Dedifferentiated amniotic fluid mesenchymal stem cell (primary cell): ENCODE measurements around the gene HOXD8.

Source experiments
- DNase-seq: peaks from one replicate; pipeline ENCODE4 v3.0.0-alpha.2; 2016; ENCODE audit errors: extremely low spot score

The HOXD8 gene

DNA sequence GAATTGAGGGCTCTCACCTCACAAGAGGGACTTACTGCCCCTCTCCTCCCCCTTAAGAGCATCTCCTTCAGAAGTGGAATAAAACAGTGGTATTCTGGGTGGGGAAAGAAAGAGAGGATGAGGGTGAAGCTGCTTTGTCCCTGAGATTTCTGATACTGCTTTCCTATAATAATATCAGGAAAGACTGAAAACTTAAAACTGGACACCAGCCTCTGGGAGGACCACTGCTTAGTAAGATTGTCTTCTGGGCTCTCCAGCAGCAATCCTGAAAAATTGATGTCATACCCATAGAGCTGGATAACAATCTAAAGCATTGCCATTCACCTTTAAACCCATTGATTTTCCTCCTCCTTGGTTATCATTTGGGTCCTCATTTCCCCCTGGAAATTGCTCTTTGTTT, 17.1 kb downstream of the HOXD8 start:
- no peak for DNase-seq

DNA sequence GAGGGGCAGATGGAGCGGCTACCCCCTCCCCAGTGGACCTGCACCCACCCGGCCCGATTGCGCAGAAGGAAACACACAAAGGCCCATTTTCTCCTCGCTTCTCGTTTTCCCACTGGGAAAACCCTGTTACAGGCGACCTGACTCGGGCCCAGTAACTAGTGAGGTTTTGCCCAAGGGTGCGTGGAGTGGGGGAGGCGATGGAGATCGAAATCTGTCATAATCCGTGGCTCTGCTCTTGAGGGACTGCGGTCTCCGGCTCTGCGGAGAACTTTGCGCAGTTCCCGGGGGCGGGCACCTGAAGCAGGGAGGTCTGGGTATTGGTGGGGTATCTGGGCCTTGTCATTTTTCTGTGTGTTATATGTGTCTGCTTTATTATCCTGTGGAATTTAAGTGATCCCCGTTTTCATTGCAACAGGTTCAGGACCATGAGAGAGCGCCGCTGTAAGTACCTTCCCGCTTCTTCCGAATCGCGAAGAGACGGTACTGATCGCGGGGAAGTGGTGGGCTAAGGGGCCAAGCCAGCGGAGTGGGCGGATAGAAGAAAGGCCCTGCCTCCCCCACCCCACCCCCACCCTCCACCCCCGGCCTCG, 17.8 kb downstream of the HOXD8 start:
- DNase-seq = no peak

DNA sequence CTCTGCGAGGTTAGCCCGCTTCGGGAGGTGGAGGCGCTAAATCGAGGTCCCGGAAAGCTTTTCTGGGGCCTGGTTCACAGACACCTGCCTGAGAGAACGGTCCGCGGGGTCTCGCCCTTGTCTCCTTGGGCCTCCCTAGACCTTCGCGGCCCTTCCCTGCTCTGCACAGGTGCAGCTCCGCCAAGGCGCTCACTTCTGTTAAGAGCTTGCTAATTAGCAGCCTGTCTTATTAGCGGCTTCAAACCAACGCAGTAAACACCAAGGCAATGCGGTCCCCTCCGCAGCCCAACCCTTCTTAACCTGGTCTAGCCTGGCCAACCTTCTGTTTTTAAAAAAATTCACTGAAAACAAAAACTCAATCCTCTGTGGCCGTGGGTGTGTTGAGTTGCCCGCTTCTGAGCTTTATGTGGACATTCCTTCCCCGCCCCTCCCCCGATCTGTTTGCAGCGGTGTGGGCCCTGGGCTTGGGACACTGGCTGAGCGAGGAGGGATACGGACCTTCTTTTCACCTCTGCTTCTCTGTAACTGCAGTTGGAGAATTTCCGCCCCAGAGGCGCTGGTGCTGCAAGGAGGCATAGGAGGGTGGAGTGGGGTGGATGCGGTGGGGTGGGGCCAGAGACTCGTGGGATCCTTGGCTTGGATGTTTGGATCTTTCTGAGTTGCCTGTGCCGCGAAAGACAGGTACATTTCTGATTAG, 18.4 kb downstream of the HOXD8 start:
- no peak for DNase-seq

DNA sequence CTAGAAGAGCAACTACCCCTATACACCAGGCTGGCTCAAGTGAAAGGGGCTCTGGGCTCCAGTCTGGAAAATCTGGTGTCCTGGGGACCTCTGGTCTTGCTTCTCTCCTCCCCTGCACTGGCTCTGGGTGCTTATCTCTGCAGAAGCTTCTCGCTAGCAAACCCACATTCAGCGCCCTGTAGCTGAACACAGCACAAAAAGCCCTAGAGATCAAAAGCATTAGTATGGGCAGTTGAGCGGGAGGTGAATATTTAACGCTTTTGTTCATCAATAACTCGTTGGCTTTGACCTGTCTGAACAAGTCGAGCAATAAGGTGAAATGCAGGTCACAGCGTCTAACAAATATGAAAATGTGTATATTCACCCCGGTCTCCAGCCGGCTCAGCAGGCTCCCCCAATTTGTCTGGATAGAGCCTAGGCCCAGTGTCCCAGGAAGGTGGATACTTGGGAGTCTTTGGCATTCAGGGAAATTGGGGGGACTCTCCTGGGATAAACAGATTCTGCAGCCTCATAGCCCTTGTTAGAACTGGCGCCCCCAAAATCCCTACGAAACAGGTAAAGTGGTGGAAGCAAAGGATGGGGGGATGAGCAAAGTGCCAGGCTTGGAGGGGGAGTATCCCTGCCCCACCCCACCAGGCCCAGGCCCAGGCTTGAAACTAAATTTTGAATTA, 19.4 kb downstream of the HOXD8 start:
- no peak for DNase-seq

DNA sequence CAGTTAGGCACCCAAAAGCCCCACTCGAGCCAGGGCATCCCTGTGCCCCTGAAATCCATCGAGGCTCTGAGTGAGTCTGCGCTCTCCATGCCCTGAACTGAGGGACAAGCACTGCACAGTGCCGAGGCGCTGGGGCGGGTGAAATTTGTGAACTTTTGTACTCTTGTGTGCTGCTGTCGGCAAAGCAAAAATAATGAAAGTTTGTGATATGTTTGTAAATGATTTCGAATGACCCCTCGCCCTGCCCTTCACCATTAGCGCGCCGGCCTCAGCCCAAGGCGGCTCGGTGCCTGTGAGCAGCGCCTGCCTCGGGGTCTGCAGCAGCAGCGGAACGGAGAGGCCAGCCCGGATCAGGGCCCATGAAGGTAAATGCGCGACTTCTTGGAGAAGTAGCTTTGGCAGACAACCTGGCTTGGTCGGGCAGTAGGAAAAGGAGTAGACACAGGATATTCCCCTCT, 20.0 kb downstream of the HOXD8 start:
- no peak for DNase-seq

DNA sequence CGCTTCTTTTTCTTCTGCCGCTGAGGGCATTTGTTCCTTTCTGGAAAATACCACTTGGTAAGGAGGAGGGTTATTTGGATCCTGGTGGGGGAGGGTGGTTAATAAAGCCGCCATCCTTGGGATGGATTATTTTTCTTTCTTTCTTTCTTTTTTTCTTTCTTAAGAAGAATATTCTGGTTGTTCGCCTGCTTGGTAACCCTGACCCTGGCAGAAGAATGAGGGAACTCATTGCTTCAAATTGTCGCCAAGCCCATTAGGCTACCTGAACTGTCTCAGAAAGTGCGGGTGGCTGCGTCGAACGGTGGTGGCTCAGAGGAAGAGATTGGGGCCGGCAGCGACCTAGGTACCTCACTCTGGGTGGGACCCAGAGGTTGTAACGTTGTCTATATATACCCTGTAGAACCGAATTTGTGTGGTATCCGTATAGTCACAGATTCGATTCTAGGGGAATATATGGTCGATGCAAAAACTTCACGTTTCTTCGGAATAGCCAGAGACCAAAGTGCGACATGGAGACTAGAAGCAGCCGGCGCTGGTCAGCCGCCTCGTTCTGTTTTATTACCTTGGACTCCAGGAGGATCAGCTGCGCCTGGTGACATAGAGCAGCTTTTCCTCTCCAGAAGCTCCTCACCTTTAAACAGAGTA, 20.6 kb downstream of the HOXD8 start:
- DNase-seq = no peak

DNA sequence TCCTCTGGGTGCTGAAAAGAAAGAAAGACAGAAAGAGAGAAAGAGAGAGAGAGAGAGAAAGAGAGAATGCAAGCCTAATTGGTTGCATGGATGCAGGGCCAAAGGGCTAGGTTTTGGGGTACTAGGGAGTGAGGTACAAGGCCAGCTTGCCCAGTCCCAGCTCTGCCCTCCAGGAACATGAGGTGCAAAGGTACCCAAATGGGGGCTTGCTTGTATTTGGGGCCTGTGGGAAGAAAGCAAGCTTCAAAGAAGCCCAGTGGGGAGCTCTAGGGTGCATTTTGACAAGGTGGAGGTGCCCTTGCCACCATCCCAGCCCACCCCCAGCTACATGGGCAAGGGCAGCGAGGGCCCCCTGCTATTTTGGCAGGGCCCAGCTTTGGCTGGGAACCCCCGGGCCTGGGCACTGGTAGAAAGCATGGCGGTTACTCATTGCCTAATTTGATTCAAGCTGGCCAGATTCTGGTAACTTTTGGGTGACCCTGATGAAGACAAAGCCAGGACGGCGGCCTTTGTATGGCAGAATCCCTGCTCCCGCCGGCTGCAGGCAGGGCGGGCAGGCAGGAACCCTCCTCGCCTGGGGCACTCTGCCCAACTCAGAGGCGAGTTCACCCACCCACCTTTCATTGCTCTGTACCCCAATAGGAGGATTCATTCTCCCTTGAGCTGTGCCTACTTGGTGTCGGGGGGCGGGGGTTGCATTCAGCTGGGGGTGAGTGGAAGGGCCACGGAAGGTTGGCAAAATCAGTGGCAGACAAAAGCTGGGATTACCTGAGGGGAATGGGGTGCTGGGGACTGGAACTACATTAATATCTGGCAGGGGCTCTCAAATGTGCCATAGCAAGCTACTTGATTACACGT, 21.3 kb downstream of the HOXD8 start:
- DNase-seq = no peak

DNA sequence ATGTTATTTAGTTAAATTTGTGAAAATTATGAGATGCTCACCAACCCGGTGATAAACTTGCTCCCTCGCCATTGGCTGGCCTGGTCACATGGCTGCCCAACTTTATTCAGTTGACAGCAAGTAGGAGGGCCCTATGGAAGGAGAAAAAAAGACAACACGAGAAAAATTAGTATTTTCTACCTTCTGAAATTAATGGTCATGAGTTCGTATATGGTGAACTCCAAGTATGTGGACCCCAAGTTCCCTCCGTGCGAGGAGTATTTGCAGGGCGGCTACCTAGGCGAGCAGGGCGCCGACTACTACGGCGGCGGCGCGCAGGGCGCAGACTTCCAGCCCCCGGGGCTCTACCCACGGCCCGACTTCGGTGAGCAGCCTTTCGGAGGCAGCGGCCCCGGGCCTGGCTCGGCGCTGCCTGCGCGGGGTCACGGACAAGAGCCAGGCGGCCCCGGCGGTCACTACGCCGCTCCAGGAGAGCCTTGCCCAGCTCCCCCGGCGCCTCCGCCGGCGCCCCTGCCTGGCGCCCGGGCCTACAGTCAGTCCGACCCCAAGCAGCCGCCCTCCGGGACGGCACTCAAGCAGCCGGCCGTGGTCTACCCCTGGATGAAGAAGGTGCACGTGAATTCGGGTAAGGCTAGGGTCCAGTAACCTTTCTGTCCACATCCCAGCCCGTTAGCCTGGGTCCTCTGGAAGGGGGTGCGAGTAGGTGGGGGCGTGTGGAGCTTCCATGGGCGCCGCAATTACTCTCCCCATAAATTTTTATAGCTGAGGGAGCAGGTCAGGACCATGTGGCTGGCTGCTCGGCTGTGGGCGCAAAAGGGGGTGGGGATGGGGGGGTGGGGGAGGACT, 22.2 kb downstream of the HOXD8 start, which contains the start of gene HOXD4:
HOXD4 (plus strand) TSS at position 109 of the 846 bp plus-strand sequence; CDS start at position 193, 84 bp downstream.
- no peak for DNase-seq

DNA sequence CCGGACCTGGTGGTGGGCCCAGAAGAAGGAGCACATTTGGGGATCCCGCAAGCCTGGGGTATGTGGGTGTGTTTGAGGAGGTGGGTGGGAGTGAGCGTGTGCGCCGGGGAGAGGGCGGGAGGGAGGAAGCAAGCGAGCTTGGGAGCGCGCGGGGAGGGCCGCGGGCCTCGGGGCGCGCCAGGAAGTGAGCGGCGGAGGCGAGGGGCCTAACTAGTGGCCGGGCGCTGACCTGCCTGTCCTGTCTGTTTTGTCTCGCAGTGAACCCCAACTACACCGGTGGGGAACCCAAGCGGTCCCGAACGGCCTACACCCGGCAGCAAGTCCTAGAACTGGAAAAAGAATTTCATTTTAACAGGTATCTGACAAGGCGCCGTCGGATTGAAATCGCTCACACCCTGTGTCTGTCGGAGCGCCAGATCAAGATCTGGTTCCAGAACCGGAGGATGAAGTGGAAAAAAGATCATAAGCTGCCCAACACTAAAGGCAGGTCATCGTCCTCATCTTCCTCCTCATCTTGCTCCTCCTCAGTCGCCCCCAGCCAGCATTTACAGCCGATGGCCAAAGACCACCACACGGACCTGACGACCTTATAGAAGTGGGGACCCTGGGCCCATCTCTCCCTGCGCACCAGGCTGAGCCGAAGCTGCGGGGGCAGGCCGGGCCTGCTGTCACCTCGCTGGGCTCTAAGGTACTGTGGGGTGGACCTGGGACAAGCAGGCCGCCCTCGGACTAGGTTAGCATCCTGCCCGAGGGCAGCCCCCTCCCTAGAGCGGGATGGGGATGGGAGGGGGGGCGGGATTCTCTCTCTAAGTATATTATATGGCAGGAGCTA, 23.1 kb downstream of the HOXD8 start:
- DNase-seq = no peak

DNA sequence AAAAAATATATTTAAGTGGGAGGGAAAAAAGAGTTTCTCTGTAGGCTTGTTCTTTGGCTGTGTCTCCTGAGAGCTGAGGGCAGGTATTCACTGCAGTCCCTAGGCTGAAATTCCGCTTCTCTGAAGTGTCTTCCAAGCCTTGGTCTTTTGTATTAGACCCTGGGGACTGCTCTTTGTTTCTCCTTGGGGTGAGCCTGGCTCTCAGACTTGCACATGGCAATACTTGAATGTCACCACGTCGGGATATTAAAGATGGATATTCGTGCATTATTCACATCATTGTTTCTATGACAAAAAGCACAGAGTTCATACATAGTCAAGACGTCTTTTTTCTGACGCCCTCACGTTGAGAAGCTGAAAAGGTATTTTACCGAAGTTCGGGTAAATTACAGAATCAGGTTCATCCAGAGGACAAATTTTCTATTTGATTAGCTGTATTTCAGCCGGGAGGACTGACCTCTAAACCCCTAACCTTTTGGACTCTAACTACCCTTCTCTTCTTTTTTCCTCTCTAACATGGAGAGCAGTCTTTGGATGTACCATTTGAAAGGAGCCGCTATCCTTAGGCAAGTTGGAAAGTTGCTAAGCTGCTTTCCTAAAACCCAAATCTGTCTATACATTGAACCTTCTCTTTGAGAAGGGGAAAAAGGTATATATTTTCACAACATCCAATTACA, 25.2 kb downstream of the HOXD8 start:
- no peak for DNase-seq

DNA sequence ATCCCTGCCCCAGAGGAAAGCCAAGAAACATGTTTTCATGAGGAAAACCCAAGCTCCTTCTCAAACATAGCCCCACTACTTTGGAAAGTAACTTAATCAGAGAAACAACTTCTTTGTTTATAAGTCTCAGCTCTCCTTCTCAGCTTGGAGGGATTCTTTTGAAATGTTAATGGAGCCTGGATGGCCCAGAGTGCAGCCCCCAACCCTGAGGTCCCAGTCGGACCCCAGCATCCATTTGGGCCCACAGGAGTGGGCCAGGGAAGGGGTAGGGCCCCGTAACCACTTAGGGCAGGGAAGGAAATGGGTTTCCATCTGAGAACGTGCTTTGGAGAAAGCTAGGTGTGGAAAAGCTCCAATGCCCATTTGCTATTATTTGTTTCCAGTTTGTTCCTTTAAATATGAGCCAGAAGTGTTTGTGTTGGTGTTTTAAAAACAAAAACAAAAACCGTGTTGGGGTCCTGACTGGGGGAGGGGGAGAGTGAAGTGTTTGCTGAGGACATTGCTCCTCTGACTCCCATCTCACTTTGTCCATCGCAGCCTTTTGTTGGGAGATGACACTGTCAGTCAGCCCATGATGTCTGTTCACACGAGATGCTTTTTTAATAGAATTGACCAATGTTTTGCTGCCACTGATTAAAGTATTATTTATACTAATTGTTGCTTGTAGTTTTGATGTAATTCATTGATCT, 26.0 kb downstream of the HOXD8 start:
- DNase-seq = no peak

DNA sequence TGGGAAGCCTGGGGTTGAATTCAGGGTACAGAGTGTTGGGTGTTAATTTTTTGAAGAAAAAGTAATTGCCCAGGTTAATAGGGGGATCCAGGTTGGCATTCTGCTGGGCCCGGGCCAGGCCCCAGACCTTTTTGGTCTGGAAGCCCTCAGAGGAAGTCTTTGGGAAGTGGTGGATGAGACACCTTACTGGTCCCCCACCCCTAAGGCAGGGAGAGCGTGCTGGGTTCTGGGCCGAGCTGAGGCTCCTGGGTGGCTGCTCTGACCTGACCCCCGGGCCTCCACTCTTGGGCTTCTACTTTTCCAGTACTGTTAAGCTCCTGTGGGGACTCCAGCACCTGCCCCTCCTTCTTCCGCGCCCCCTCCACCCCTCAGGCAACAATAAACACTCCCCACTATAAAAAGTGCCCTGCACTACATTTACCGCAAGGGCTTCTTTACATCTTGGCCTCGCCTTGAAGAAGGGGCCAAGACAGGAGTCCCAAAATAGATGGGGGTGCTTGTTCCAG, 26.8 kb downstream of the HOXD8 start:
- DNase-seq = no peak

DNA sequence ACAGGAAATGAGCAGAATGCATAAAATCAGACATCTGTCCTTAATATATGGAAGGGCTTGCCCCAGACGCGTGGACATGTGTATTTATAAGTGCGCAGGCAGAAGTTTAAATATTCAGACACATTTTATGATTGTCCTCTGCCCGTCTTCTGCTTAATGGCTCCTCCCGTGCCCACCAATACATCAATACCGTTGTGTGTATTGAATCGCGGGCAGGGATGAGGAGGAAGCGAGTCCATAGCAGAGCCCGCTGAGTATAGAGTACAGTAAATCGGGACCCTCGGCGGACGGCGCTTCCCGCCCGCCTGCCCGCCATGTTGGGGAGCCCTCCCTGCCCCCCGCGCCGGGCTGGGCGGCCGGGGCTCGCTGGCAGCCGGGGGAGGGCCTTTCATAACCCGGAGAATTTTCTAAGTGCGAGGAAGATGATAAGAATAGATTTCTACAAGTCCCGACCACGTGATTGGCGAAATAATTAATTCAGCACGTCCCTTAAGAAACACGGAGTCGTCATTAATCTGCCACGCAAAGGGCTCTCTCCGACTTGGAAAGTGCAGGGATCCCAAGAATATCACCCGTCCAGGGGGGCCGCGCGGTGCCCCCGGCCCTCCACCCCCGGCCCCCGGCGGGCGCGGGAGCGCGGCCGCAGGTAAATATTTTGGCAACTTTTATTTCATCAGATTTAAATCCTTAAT, 27.4 kb downstream of the HOXD8 start, which contains the start of gene HOXD3:
HOXD3 (plus strand) TSS at position 501 of the 692 bp plus-strand sequence. CDS start 11,808 bp downstream, outside the sequence.
- DNase-seq = no peak

DNA sequence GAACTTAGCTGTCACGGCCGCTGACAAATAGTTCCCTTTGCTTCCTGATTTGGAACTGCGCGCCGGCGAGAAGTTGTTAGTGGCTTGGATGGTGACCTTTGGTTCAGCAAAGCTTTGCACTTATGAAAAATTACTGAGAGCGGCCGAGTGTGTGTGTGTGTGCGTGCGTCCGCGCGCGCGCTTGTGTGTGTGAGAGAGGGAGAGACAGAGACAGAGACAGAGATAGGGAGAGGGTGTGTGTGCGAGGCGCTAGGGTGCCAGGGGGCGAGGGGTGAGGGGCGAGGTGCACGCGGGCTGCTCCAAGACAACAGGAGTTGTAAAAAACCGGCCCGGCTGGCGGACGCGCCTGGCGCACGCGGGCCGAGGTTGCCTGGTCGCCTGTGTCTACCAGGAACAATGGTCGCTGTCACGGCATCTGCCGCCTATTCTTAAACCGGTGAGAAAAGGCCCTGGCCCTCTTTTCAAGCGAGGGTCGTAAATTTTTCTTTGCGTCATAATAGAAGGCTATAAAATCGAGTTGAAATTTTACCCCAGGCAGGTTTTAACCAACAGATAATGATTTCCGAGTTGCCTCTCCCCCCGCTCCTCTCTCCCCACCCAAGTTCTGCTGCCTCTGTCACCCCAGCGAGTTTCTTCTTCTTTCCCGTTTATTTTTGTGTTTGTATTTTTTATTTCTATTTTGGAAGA, 28.1 kb downstream of the HOXD8 start:
- DNase-seq = no peak

DNA sequence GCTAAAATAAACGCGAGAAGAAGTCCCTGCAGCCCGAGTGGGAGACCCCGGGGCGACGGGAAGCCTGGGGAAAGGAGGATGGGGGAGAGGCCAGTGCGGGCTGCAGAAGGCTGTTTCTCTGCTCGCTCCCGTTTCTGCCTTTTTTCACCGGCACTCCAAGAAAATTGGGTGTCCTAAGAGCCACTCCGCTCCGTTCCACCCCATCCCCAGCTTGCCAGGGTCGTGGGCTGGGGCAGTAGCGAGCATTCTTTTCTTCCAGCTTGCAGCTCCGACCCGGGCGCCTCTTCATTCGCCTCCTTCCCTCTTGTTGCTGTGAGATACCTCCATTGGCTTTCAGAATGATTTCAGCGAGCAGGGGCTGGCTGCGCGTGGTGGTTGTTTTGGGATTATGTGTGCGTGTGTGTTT, 28.7 kb downstream of the HOXD8 start:
- DNase-seq = no peak

DNA sequence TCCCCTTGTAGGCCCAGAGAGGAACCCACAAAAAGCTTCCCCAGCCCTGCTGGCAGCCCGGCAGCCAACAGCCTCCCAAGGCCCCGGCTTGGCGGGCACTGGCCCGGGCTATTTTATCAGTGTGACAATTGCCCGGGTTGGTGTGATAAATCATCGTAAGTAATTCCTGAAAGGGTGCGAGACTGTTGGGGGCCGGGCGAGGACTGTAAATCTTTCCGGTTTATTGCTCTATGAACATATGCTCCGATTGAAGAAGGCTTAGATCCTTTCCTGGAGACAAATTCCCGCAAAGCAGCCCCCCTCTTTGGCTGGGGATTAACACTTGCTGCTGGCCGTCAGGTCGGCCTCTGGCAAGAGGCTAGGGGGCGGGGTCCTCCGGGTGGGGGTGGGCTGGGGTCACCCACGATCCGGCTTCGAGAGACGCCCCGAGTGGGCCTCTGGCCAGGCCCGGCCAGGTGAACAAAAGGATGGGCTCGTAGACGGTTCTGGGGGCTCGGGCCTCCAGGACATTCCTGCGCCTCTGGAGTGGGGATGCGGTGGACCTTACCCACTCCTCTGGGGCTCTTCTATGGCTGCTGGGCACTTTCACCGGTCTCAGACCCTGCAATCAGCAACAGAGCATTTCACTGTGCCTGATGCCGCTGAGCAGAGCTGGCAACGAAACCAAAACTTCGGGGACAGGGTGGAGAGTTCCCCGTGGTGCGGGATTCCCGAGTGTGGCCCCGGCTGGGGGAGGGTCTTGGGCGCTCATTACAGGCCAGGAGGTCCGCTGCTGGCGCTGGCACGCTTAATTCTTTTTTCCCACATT, 29.6 kb downstream of the HOXD8 start:
- no peak for DNase-seq
